Measurements from ENCODE around the gene S100Z. TPM values are rescaled to one million over a fixed set of nuclear protein-coding genes. Genes with fewer than 3 reads are reported as not detected.

The S100Z gene
- total and polyA plus RNA-seq, 2 experiments from 2014 or later, result not detected

- Histone ChIP-seq H3F3A (ENCODE audit: insufficient read depth) (no peaks in the 10 kb centered on the region), H3K79me2 (ENCODE audit: insufficient read depth) (no peaks in the 10 kb centered on the region), H3K9me3 (ENCODE audit: low read depth) (no peaks in the 10 kb centered on the region), H3K4me1 (ENCODE audit: insufficient read depth) (no peaks in the 10 kb centered on the region), H4K20me1 (ENCODE audit: insufficient read depth) (no peaks in the 10 kb centered on the region), H3K4me3 (no peak overlapping the region), H3K4me2 (ENCODE audit: unreplicated experiment) (no peak overlapping the region), H3K9ac (no peak overlapping the region), H3K27me3 (replicated peaks; ENCODE audit: insufficient read depth) (no peaks in the 10 kb centered on the region), H3K9me2 (ENCODE audit: insufficient read depth) (no peaks in the 10 kb centered on the region), H3K27ac (no peak overlapping the region), H3K36me3 (ENCODE audit: low read depth) (no peaks in the 10 kb centered on the region), H2AFZ (no peak overlapping the region)
- no peak for DNase-seq
- TF ChIP-seq EZH2 (IDR thresholded peaks at IDR 0.05; ENCODE audit: insufficient read depth, poor library complexity, severe bottlenecking), result no peak
- no peak for TF ChIP-seq EZH2phosphoT487 (IDR thresholded peaks at IDR 0.05; ENCODE audit: insufficient read depth, low read depth)
- in situ Hi-C loops (cut with MboI), result no loop called here
- 74 to 79% methylated on average over 2 of the region's 2 CpGs for WGBS, 2 experiments (ENCODE audit: low coverage in 1 of 2, low lambda C conversion rate in 2 of 2, missing lambda C conversion rate in 2 of 2)
These were observed 16.7 kb downstream of the S100Z start for GRCh38 chr5:76866503-76866902.

- no peak overlapping the region for H3K4me2 ChIP-seq (ENCODE audit: unreplicated experiment)
These were observed 17.2 kb downstream of the S100Z start for GRCh38 chr5:76867038-76867437.

GRCh38 chr5:76867827-76868693, 18.2 kb downstream of the S100Z start:
- 61 to 64% methylated on average over 8 of the region's 8 CpGs for WGBS, 2 experiments (ENCODE audit: low coverage in 1 of 2, low lambda C conversion rate in 2 of 2, missing lambda C conversion rate in 2 of 2)
- Histone ChIP-seq H3K9me3 (ENCODE audit: low read depth) (no peaks in the 10 kb centered on the region), H4K20me1 (ENCODE audit: insufficient read depth) (no peaks in the 10 kb centered on the region), H3K27me3 (replicated peaks; ENCODE audit: insufficient read depth) (no peaks in the 10 kb centered on the region), H2AFZ (no peak overlapping the region), H3K36me3 (ENCODE audit: low read depth) (no peaks in the 10 kb centered on the region), H3K79me2 (ENCODE audit: insufficient read depth) (no peaks in the 10 kb centered on the region), H3K4me3 (no peak overlapping the region), H3F3A (ENCODE audit: insufficient read depth) (no peaks in the 10 kb centered on the region), H3K4me2 (ENCODE audit: unreplicated experiment) (no peak overlapping the region), H3K9ac (no peak overlapping the region), H3K4me1 (ENCODE audit: insufficient read depth) (no peaks in the 10 kb centered on the region), H3K27ac (no peak overlapping the region), H3K9me2 (ENCODE audit: insufficient read depth) (no peaks in the 10 kb centered on the region)
- in situ Hi-C loops (cut with MboI), result no loop called here
- TF ChIP-seq EZH2phosphoT487 (IDR thresholded peaks at IDR 0.05; ENCODE audit: insufficient read depth, low read depth) (no peak), EZH2 (IDR thresholded peaks at IDR 0.05; ENCODE audit: insufficient read depth, poor library complexity, severe bottlenecking) (no peak)
- peak; percentile 77 for DNase-seq

More at GRCh38 chr5:76867038-76867437, 17.2 kb downstream of the S100Z start:
- H3K9me3 ChIP-seq (ENCODE audit: low read depth), result no peaks in the 10 kb centered on the region
- H3K4me3 ChIP-seq, result no peak overlapping the region
- no peaks in the 10 kb centered on the region for H3K36me3 ChIP-seq (ENCODE audit: low read depth)
- no peaks in the 10 kb centered on the region for H3K27me3 ChIP-seq (replicated peaks; ENCODE audit: insufficient read depth)
- WGBS, 2 experiments (ENCODE audit: low coverage in 1 of 2, low lambda C conversion rate in 2 of 2, missing lambda C conversion rate in 2 of 2), result 53 to 57% methylated on average over 4 of the region's 4 CpGs
- H2AFZ ChIP-seq, result no peak overlapping the region
- DNase-seq, result no peak
- no peaks in the 10 kb centered on the region for H3F3A ChIP-seq (ENCODE audit: insufficient read depth)
- H3K4me1 ChIP-seq (ENCODE audit: insufficient read depth), result no peaks in the 10 kb centered on the region
- no peaks in the 10 kb centered on the region for H4K20me1 ChIP-seq (ENCODE audit: insufficient read depth)
- TF ChIP-seq EZH2phosphoT487 (IDR thresholded peaks at IDR 0.05; ENCODE audit: insufficient read depth, low read depth) (no peak), EZH2 (IDR thresholded peaks at IDR 0.05; ENCODE audit: insufficient read depth, poor library complexity, severe bottlenecking) (no peak)
- no peak overlapping the region for H3K9ac ChIP-seq
- H3K79me2 ChIP-seq (ENCODE audit: insufficient read depth), result no peaks in the 10 kb centered on the region
- H3K27ac ChIP-seq, result no peak overlapping the region
- no peaks in the 10 kb centered on the region for H3K9me2 ChIP-seq (ENCODE audit: insufficient read depth)
- in situ Hi-C loops (cut with MboI), result no loop called here

- in situ Hi-C loops (cut with MboI), result no loop called here
These were observed 20.2 kb downstream of the S100Z start for GRCh38 chr5:76870046-76870445.

More at GRCh38 chr5:76870046-76870445, 20.2 kb downstream of the S100Z start:
- Histone ChIP-seq H3K9me2 (ENCODE audit: insufficient read depth) (no peaks in the 10 kb centered on the region), H3F3A (ENCODE audit: insufficient read depth) (no peaks in the 10 kb centered on the region), H3K27me3 (replicated peaks; ENCODE audit: insufficient read depth) (no peaks in the 10 kb centered on the region), H2AFZ (no peak overlapping the region), H3K4me3 (no peak overlapping the region), H3K27ac (no peak overlapping the region), H3K9me3 (ENCODE audit: low read depth) (no peaks in the 10 kb centered on the region), H4K20me1 (ENCODE audit: insufficient read depth) (no peaks in the 10 kb centered on the region), H3K9ac (no peak overlapping the region), H3K36me3 (ENCODE audit: low read depth) (no peaks in the 10 kb centered on the region), H3K79me2 (ENCODE audit: insufficient read depth) (no peaks in the 10 kb centered on the region), H3K4me1 (ENCODE audit: insufficient read depth) (no peaks in the 10 kb centered on the region), H3K4me2 (ENCODE audit: unreplicated experiment) (no peak overlapping the region)
- no peak for DNase-seq
- TF ChIP-seq EZH2 (IDR thresholded peaks at IDR 0.05; ENCODE audit: insufficient read depth, poor library complexity, severe bottlenecking) (no peak), EZH2phosphoT487 (IDR thresholded peaks at IDR 0.05; ENCODE audit: insufficient read depth, low read depth) (no peak)
- 52 to 53% methylated on average over 6 of the region's 6 CpGs for WGBS, 2 experiments (ENCODE audit: low coverage in 1 of 2, low lambda C conversion rate in 2 of 2, missing lambda C conversion rate in 2 of 2)
